HT-29 (cell line): ENCODE results near the gene WBP2NL. TPM values are rescaled to one million over a fixed set of nuclear protein-coding genes. Genes with fewer than 3 reads are reported as not detected.

ENCODE experiments used
- DNase-seq: peaks from one replicate; pipeline ENCODE4 v3.0.0-alpha.2; 2015; ENCODE audit warnings: low spot score
- small RNA-seq: library from RNA; depleted of rRNA; stranded (forward); fragments of <200 nt; gene quantifications from one replicate; pipeline ENCODE3, GENCODE V24; 2014
- total RNA-seq: library from RNA; depleted of rRNA; stranded (reverse); fragments of >200 nt; shearing (Covaris generic); gene quantifications from 2 replicates; pipeline ENCODE4 v1.2.3, GENCODE V29; 2014; rRNA removed

The WBP2NL gene
- total RNA-seq, 1 experiment from 2014 or later = not detected

GRCh38 chr22:42072606-42073330, 74.2 kb downstream of the WBP2NL start:
- peak; percentile 14 for DNase-seq

DNA sequence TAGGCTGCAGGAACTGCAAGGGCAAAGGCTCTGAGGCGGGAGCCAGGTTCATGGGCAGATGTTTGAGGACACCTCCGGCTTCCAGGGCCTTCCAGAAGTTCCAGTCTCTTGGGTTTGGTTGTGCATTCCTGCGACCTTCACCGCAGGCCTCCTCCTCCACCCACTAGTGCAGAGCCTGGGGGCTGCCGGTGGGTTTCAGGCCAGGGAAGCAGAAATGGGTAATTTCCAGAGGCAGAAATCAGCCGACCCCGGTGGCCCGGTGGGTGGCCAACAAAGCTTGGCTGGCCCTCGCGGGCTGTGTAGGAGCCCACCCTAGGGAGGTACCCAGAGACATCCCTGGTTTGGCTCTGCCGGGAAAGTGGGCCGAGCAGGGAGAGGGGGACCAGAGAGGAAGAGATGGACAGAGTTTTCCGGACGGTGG, 75.0 kb downstream of the WBP2NL start:
- DNase-seq = no peak

GRCh38 chr22:42074132-42074811, 75.7 kb downstream of the WBP2NL start, which contains the start of gene PHETA2:
TSS of gene PHETA2 (plus strand) at chr22:42074248. CDS start at chr22:42077294, 3,046 bp downstream.
- DNase-seq = peak; percentile 25

DNA sequence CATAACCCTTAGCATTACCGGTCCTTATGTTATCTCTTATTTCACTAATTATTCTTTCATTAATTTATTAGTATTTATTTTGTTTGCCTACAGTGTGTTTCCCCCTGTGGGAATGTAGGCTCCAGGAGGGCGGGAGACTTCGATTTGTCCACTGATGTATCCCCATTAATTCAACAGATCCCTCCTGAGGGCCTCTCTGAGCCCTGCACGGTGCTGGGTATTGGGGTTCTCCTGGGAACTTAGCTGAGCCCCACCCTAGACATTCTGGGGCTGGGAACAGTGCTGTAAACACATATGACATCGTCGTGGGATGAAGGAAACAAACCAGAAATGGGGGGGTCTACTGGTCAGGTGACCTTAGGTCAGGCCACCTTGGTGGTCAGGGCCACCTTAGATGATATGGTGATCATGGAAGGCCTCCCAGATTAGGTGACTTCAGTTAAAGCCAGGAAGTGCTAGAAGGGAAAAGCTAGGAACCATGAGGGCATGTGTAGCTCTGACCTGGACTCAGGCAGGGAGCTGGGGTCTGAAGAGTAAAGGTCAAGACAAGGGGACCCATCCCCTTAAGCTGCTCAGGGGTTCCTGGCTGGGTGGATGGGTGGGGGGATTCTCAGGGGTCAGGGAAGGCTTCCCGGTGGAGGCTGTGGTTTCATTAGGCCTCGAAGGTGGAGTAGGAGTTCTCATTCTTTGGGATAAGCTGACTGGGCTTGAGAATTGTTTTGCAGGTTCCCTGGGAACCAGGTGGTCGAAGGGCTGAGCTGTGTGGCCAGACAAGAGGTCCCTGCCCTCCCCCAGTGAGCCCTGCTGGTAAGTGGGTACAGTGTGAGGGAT, 76.5 kb downstream of the WBP2NL start:
- DNase-seq = no peak

GRCh38 chr22:42076764-42077485, 78.3 kb downstream of the WBP2NL start:
- no peak for DNase-seq

GRCh38 chr22:42077486-42078125, 79.0 kb downstream of the WBP2NL start:
- no peak for DNase-seq

Small RNA genes lying within 50 kb of the gene (small RNA-seq; reads per million reads assigned to genes)
- gene SNORD13P1 = 1.6 reads per million, percentile 56 among the genes with 10 or more reads in this experiment

Other genes with a start within 250 kb of the WBP2NL start
- 12.2 and 14.6 TPM in 2 replicates for gene CCDC134, start 198.1 kb upstream of the WBP2NL start, total RNA-seq
- 88.5 and 104 TPM in 2 replicates for gene SREBF2, start 165.7 kb upstream of the WBP2NL start, total RNA-seq
- not detected in 2 replicates for gene SHISA8, start 83.7 kb upstream of the WBP2NL start, total RNA-seq
- gene TNFRSF13C, start 72.0 kb upstream of the WBP2NL start, total RNA-seq = 0.08 and 0.51 TPM in 2 replicates
- 130 and 140 TPM in 2 replicates for gene CENPM, start 51.6 kb upstream of the WBP2NL start, total RNA-seq
- 0.03 TPM in 1 of 2 replicates, not detected in the other for gene SEPTIN3, start 29.3 kb upstream of the WBP2NL start, total RNA-seq
- gene NAGA, start 72.0 kb downstream of the WBP2NL start, total RNA-seq = 20.8 and 26.8 TPM in 2 replicates
- gene PHETA2, start 75.5 kb downstream of the WBP2NL start, total RNA-seq = 5.1 and 6.5 TPM in 2 replicates
- gene SMDT1, start 80.9 kb downstream of the WBP2NL start, total RNA-seq = 18.9 and 25.5 TPM in 2 replicates
- gene NDUFA6, start 92.0 kb downstream of the WBP2NL start, total RNA-seq = 49.0 and 57.6 TPM in 2 replicates
- gene CYP2D6, start 132.0 kb downstream of the WBP2NL start, total RNA-seq = 2.6 and 2.8 TPM in 2 replicates